Measurements from ENCODE around the gene TTPAL.
"Not testable (repeated sequence)": the region's sequence is repeated elsewhere in the genome, so short reads cannot be mapped to it uniquely, and the experiment has no call there.

Gene TTPAL

DNA sequence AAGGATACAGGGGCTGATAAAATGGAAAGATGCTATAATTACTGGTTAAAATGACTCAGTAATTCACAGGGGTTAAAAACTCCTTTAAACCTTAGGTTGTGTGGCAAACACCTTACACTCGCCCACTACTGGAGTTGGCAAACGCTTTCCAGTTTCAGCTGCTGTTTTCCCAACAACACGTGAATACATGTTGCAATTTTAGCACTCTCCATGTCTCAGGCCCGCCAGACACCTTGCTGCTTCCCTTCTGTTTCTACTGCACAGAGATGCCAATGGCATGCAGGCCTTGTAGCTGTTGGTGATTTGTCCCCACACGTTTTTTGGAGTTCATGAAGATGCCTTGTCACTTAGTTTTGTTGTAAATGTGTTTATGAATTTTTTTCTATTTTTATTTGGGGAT lies 5.3 kb upstream of the TTPAL start:
- DNase-seq, result no peak

DNA sequence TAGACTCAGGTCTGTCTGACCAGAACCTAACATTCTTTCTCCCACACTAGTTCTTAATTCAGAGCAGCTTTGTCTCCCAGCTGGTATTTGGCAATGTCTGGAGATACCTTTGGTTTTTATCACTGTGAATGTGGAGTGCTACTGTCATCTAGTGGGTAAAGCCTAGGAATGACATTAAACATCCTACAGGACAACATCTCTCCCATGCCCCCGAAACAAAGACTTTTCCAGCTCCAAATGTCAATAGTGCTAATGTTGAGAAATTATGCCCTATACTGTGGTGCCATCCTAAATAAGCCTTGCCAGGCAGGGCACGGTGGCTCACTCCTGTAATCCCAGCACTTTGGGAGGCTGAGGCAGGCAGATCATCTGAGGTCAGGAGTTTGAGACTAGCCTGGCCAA lies 4.2 kb upstream of the TTPAL start:
- DNase-seq, result no peak

DNA sequence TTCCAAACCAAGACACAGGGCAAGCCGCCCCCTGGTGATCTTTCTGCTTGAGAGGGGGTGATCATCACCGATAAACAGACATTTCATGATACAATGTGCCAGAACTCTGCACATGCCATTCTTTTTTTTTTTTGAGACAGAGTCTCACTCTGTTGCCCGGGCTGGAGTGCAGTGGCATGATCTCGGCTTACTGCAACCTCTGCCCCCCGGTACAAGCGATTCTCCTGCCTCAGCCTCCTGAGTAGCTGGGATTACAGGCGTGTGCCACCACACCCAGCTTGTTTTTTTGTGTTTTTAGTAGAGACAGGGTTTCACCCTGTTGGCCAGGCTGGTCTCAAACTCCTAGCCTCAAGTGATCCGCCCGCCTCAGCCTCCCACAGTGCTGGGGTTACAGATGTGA lies 3.4 kb upstream of the TTPAL start:
- not testable (repeated sequence) for DNase-seq

DNA sequence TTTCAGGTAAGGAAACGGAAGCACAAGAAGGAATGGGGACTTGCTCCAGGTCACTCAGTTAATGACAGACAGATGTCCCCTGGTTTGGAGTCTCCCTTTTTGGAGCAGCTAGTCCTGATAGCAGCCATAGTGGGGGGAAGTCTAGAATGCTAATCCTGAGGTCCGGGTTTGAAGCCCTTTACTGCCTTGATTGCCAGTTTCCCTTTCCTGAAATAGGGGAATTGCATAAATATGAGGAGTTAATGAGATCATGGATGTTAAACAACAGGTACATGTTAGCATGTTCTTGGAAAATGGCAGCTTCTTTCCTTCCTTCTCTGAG lies 341 bp upstream of the TTPAL start:
- no peak for DNase-seq

DNA sequence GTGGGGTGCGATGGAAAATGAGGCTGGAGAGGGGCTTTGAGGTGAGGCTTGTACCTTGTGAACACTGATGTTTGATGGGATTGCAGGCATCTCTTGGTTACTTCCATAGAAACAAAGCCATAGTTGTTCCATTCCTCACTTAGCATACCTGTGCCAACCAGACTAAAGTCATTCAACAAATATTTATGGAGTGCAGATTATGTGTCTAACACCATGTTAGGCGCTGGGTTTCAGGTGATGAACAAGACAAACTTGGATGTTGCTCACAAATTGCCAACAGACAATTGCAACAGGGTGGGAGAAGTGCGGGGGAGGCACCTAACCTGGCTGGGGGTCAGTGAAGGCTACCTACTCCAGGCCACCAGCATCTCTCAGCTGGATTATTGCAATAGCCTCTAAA lies 1.5 kb downstream of the TTPAL start:
- DNase-seq, result no peak

DNA sequence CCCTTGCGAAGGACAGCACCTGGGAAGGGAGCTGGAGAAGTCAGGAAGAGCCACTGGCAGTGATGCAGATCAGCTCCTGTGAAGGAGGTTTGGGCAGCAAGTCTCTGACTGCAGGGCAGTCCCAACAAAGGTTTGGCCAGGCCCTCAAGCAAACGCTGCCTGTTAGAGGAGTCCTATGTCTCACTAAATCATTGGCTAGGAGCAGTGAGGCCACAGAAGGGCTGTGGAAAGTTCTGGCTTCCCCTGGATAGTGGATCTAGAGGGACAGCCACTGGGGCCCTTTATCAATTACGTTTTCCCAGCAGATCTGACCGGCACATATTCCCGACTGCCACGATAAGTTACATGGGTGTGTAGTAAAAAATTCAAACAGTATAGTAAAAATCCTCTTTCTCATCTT lies 2.5 kb downstream of the TTPAL start:
- DNase-seq, result no peak

DNA sequence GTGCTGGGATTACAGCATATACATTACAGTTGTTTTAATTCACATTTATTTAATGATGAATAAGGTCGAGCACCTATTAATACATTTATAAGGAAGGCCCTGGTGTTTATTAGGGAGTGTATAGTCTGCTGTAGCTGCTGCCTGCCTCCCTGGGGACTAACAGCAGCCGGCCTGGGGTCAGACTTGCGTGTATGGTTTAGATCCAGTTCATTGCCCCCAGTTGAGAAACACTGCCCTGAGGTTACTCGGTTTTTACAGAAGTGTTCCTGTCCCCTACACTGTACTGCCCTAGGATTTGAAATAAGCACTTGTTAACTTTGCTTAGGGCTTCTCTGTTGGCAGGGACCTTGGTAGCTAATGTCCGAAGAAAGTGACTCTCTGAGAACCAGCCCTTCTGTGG lies 4.0 kb downstream of the TTPAL start:
- no peak for DNase-seq

DNA sequence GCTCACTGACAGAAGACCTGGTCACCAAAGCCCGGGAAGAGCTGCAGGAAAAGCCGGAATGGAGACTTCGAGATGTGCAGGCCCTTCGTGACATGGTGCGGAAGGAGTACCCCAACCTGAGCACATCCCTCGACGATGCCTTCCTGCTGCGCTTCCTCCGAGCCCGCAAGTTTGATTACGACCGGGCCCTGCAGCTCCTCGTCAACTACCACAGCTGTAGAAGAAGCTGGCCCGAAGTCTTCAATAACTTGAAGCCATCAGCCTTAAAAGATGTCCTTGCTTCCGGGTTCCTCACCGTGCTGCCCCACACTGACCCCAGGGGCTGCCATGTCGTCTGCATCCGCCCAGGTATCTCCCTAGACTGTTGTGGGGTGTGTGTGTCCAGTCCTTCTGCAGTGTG lies 4.4 kb downstream of the TTPAL start:
- no peak for DNase-seq

DNA sequence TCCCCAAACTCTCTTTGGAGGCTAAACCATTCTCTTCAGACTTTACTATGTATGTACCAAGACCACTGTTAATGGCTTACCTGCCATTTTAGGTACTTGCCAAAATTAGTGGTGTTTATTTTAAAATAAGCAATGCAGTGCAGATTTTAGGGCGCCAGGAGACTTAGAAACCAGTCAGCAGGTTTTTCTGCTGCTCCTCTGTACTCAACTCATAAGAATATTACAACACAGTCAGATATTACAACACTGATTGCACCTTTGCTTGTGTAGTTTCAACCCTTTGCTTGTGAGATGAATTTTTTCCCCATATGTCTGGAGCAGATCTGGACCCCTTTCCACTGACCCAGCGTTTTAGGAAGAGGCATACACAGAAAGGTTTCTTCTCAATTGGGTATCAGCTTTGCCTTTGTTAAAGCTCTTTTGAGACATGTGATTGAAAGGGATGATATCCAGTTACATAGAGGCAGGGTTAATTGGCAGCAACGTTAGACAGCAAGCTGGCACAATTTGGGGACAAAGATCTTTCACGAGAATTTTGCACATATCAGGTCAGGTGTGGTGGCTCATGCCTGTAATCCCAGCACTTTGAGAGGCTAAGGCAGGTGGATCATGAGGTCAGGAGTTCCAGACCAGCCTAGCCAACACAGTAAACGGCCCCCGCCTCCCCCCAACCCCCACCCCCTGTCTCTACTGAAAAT lies 6.2 kb downstream of the TTPAL start:
- DNase-seq, result no peak

DNA sequence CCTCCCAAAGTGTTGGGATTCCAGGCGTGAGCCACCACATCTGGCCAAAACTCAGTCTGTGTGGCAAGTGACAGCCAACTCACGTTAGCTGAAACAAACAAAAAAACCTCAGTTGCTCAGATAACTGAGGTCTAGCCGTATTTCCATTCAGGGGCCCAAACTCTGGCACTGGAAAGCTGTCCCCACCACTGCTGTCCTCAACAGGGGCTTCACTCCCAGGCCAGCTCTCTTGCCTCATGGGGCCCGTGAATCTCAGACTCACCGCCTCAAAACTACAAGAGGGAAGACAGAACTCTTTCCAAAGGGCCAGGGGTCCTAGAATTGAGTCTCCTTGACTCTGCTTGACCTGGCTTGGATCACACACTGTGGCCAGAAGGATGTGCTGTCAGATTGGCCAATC lies 7.4 kb downstream of the TTPAL start:
- DNase-seq, result no peak

DNA sequence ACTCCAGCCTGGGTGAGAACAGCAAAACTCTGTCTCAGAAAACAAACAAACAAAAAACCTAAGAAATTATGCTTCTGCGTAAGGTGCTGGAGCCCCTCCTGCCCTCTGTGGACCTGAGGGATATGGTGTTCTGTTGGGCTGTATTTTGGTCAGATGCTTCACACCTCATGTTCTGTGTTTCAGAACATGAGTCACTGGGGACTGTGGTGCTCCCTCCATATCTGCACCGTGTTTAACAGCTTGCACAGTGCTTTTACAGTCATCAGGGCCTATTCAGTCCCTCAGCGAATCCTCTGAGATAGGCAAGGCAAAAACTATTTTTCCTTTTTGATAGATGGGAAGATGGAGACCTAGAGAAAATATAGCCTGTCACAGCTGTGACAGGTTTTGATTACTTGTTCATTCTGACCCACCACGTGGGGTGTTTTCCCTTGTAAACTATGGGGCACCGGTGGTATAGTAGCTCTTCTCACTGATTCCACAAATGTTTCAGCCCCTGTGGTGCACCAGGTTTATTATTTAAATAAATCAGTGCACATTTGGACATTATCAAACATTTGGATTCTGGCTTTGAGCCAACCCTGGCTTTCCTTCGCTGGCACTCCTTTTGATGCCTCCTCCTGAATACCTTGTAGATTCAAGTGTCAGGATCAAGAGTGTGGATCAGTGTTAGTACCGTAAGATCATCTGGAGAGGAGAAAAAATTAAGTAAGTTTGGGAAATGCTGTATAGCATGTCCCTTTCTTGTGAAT lies 9.6 kb downstream of the TTPAL start:
- no peak for DNase-seq

DNA sequence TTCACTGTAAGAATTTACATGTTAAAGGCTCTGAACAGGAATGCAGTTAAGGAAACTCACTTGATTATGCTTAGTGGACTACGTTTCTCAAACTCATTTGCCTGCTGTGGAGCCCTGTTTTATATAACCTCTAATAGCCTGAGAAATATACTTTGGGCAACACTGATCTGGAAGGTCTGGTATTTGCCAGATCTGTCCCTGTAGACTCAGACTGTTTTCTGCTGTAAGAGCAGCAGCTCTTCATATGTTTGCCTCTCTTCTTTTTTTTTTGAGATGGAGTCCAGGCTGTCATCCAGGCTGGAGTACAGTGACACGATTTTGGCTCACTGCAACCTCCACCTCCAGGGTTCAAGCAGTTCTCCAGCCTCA lies 10.1 kb downstream of the TTPAL start:
- DNase-seq, result no peak

DNA sequence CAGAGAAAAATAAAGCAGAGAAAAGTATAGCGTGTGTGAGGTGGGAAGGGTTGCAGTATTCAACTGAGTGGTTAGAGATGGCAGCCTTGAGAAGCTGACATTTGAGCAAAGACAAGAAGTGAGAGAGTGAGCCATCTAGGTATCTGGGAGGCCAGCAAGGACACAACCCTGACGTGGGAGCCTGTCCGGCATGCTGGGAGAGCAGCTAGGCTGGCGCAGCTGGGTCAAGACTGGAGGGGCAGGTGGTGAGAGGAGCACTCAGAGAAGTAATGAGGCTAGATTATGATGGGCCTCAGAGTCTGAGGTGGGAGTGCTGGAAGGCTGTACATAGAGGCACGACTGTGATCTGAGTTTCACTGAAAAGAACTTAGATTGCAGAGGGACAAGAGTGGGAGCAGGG lies 12.9 kb downstream of the TTPAL start:
- no peak for DNase-seq

DNA sequence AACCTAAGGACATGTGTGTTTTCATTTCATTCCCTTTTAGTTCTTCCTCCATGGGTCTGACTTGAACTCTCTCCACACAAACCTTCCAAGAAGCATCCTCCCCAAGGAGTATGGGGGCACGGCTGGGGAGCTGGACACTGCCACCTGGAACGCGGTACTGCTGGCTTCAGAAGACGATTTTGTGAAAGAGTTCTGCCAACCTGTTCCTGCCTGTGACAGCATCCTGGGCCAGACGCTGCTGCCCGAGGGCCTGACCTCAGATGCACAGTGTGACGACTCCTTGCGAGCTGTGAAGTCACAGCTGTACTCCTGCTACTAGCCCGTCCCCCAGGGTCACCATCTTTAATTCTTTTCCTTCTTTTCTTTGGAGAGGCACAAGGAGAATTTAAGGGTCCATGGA lies 13.5 kb downstream of the TTPAL start:
- no peak for DNase-seq

DNA sequence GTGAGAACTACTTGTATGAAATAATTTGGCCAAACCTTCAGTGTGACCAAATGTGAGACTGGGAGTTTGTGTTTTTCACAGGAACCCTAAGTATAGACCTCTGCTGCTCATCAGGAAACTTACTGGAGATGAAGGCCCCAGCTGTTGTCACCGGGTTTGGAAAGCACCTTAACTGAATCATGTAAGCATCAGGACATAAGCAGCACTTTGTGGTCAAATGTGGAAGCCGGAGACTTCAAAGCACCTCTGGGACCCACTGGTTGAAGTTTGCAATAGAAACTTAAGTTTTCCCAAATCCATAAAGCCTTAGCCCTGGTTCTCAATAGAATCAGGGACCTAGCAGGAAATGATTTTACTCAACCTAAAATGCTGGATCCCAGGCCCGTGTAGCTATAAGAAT lies 14.3 kb downstream of the TTPAL start:
- no peak for DNase-seq

DNA sequence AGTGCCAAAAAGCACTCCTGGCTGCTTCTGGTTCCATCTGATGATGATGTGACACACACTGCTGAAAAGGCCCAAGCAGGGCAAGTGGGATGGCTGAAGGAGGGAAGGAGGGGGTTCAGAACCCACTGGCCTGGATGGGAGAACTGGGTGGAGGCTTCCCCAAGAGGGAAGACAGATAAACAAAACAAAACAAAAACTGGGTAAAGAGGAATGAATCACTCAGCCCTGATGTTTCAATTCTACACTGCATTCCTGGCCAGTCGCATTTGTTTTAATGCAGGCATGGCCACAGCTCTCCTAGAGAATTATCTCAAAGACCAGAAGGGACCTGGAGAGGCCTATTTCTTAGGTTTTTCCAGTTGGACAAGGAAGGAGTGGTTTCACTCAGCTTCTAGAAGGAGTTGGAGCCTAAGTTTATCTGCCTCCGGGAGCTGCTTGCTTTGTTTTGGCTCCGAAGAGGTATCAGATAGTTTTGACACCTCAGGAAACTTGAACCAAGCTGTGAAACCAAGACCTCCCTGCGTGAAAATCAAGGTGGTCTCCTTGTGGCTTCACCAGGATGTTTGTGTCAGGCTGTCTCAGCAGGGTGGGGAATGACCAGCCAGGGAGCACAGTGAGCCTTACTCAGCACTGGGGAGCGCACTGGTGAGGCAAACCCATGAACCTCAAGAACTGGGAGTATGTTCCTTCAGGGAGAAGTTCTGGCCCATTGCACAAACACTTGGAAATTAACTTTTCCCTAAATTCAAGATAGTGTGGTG lies 16.1 kb downstream of the TTPAL start:
- DNase-seq, result no peak

DNA sequence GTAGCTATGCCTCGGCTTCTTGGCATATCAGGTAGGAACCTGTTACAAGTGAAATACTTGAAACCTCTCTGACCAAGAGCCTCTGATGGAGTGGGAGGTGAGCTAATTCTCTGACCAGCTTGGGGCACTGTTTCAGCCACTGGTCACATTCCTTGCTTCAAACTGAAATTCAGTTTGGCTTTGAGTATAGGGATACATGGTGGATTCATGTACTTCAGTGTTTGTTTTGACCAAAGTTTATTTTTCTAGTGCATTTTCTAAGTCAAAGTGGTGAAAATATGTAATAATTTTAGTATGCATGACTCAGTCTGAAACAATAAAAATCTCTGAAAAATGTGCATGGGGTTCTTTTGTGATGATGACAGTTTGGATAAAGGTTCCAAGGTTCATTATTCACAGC lies 18.6 kb downstream of the TTPAL start:
- DNase-seq, result no peak

DNA sequence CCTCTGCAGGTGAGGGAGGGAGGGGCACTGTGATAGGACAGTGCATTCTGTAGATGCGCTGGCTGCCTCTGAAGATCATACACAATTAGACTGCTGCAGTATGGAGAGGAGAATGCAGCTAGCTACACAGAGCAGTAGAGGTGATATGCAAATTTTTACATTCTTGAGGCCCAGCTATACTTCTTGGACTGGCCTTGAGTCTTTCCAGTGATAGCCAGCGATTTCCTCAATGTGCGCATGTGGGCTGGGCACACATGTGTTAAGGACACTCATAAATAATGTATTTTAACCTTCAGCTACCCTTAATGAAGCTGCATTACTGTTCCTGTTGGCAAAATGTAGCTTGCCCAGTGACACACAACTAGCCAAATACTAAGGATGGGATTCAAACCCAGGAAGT lies 19.0 kb downstream of the TTPAL start:
- no peak for DNase-seq

DNA sequence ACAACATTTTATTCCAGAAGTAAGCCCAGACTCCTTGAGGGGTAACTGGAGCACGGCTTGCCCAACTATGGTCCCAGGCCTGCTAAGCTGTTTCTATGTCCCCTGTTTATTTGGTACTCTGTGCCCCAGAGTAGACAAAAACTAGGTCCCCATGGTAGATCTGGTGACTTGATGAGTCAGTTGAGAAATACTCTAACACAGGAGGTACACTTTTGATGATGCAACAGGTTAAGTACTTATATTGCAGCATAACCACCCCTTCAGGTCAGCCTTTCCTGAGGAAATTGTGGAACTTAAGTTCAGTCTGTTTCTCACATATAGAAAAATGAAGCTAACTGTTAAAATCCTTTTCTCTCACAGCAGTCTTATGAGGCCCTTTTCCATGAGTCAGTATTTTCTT lies 19.6 kb downstream of the TTPAL start:
- DNase-seq, result no peak

DNA sequence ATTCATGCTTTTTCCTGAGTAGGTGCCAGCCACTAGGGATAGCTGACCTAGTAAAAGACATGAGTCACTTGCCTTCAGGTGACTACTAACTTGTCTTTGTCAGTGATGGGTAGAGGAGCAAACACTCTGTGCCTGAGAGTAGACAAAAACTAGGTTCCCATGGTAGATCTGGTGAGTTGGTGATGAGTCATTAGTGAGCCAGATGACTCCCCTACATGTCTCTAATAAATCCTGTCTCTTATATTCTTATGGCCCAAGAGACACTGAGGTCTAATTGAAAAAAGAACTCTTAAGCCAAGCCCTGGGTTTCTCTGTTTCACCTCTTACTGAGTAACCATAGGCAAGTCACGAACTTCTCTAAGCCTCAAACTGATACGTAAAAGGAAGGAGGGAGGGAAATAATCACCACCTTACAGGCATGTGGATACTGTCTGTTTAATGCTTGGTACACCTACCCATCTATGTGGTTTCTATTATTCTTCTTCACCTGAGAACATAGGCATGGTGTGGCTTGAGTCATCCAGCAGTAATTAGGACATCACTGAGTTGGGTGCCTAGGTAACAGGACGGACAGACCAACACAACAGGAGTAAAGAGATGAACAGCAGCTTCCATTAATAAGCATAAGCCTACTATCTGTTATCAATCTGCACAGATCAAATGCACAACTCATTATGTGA lies 20.3 kb downstream of the TTPAL start:
- DNase-seq, result no peak

DNA sequence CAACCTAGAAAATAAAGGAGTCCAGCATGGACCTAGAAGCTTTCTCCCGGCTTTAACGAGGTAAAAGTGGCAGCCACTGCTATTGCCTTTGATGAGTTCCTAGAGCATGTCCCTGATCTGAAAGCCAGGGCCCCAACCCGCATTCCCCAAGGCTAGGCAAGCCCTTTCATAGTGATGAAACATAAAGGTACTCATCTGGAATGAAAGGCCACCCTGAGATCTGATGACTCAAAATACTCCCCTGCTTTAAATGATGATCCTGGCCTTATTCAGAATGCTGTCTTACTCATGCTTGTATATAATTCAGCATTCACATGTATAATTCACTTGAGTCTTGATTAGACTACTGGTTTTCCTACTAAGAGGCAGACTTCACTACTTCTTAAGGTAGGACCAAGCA lies 21.3 kb downstream of the TTPAL start:
- no peak for DNase-seq

DNA sequence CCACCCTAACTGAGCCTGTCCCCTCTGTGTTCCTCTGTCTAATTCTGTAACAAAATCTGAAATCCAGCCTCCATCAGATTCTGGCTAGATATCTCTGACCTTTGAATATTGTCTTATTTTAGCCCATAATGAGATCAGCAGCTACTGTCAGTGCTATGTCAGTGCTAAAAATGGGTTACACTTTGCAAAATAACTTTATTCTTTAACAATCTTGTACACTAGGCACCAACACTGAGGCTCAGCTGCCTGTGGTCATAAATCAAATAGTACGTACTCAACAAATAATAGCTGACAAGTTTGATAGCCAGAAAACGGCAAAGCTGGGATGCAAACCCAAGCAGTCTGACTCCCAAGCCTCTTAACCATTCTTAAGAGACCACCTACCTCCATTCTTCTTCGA lies 22.1 kb downstream of the TTPAL start:
- DNase-seq, result no peak

DNA sequence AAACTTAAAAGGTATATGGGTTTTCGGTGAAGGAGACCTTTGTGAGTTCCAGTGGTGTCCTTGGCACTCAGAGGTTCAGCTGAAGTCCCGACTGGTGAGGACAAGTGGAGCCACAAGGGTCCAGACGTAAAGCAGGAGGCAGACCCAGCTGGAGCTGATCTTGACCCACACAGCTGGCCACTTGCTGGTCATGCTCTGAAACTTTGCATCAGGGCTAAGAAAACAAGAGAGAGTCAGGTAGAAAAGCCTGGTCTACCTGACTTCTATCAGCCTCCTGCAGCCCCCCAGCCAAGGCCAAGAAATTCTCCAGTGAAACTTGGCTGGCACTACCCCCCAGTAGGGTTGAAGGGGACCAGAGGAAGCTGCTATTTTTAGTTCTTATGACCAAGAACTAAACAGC lies 24.5 kb downstream of the TTPAL start:
- DNase-seq, result no peak

DNA sequence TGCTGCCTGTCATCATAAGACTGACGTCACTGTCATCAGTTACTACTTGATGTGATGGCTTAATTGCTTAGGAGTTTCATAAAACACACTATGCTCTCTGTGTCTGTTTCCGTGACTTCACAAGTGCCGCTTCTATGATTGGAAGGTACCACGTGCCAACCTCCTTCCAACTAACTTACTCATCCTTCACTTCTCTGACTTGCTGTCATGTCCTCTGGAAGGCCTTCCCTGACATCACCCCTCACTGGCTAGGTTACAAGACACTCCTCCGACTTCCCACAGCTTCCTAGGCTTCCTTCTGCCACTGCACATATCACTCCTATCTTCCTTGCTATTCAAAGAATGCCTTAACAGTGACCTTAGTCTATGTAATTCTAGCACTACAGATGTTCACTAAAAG lies 25.8 kb downstream of the TTPAL start:
- no peak for DNase-seq
